Stomach (tissue), 9 donors: ENCODE data around the gene ABLIM2. TPM values are rescaled to one million over a fixed set of nuclear protein-coding genes. Genes with fewer than 3 reads are reported as not detected.
"Not testable (repeated sequence)": the region's sequence is repeated elsewhere in the genome, so short reads cannot be mapped to it uniquely, and the experiment has no call there.

Source experiments
- DNase-seq, 2 donors: peaks; one replicate each; pipeline versions ENCODE4 v3.0.0 to v3.0.0-alpha.2; 2013 to 2019
- H3K27ac ChIP-seq, 5 donors: fragments of 200-600 bp in 4 of 5; sonication (generic) in 4 of 5; one replicate each; pipeline ENCODE4 v1.5.1; 2013 to 2019; ENCODE audit warnings: mild to moderate bottlenecking in 1 of 5, moderate library complexity in 1 of 5
- H3K27me3 ChIP-seq, 3 donors: fragments of 200-600 bp; sonication (generic); one replicate each; pipeline ENCODE4 v1.5.1; 2017 to 2019; ENCODE audit warnings: mixed run types in 1 of 3
- H3K36me3 ChIP-seq, 4 donors: fragments of 200-600 bp; sonication (generic); 1 replicate in 3 of 4; 2 replicates in 1 of 4; pipeline ENCODE4 v1.5.1; 2016 to 2019
- H3K4me1 ChIP-seq, 4 donors: fragments of 200-600 bp; sonication (generic); one replicate each; pipeline ENCODE4 v1.5.1; 2016 to 2019
- H3K4me3 ChIP-seq, 4 donors: fragments of 200-600 bp; sonication (generic) in 3 of 4; one replicate each; pipeline ENCODE4 v1.5.1; 2016 to 2019; ENCODE audit warnings: mild to moderate bottlenecking in 1 of 4
- H3K9me3 ChIP-seq, 4 donors: fragments of 200-600 bp; sonication (generic); one replicate each; pipeline ENCODE4 v1.5.1; 2016 to 2019
- EP300 ChIP-seq: sonication (generic); formaldehyde crosslinking; IDR thresholded peaks from one replicate; pipeline ENCODE4 v1.6.1; 2017; ENCODE audit warnings: antibody characterized with exemption
- POLR2A ChIP-seq, 4 donors: fragments of 450-650 bp; IDR thresholded peaks; one replicate each; pipeline ENCODE4 v1.6.1; 2016; ENCODE audit warnings: antibody characterized with exemption in 4 of 4, control low read depth in 2 of 4, mild to moderate bottlenecking in 1 of 4, moderate library complexity in 1 of 4
- POLR2AphosphoS5 ChIP-seq, 3 donors: sonication (generic); formaldehyde crosslinking; IDR thresholded peaks; one replicate each; pipeline ENCODE4 v1.6.1; 2016; ENCODE audit warnings: antibody characterized with exemption in 3 of 3
- WGBS, 5 donors: extraction: QIAGEN DNeasy Blood & Tissue Kit in 3 of 5; methylation state at CpG; one replicate each; pipeline versions ENCODE4 v1.1.5 to v1.1.7; 2013 to 2018; 5-methylcytosine and 5-hydroxymethylcytosine counted together
- intact Hi-C: fragments of 100-400 bp; cut with DNase I; formaldehyde crosslinking; loops from one replicate; pipeline ENCODE4 v1.15.1; 2023; ENCODE audit warnings: low total_unique reads
- polyA plus RNA-seq, 3 donors: library from polyadenylated mRNA; stranded (reverse); fragments of 200-250 nt; gene quantifications; one replicate each; pipeline ENCODE4 v1.2.3, GENCODE V29; 2013
- total RNA-seq, 5 donors: library from RNA; depleted of rRNA; stranded (reverse); fragments of >200 nt; gene quantifications; one replicate each; pipeline versions ENCODE4 v1.1.0 to v1.2.3, GENCODE V29; 2014 to 2016
- TF ChIP-seq, protein P1 (sequence below), 7 experiments: fragments of 450-650 bp in 4 of 7; fragments of 200-600 bp in 3 of 7; sonication (generic) in 3 of 7; IDR thresholded peaks; one replicate each; pipeline ENCODE4 v1.5.1; 2016 to 2019; ENCODE audit warnings: antibody characterized with exemption in 7 of 7, control low read depth in 2 of 7, mild to moderate bottlenecking in 1 of 7
- donor health status: healthy with polysubstance abuse.
- donor health status: Bipolar disorder and iron deficiency.
- donor health status: healthy.

ABLIM2 gene
- total and polyA plus RNA-seq, 8 donors, result 2.3 to 28.0 (median 5.5) TPM

DNA sequence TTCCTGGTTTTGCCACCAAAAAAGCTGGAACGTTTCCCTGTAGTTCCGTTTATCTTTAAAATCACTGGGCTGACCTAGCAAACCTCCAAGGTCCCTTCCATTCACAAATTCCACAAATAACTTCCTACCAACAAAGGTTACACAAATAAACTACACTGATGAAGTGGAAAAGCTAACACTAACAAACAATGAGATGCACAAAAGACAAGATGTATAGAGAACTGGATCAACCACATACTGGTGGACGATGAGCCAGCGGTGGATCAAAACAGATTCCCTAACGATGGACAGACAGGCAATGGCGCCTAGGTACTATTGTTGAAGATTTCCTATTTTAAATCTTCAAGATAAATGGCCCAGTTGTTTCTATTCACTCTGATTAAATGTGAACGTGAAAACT lies 234.4 kb downstream of the ABLIM2 start:
- Histone ChIP-seq H3K36me3 (no peaks in the 10 kb centered on the region), H3K27me3 (no peaks in the 10 kb centered on the region), H3K9me3 (no peaks in the 10 kb centered on the region), H3K27ac (no peak overlapping the region), H3K4me3 (no peak overlapping the region), H3K4me1 (peaks cover 1 to 30% (median 14%) of the 10 kb centered on the region in 4 donors)
- intact Hi-C loops, result no loop called here
- DNase-seq, result no peak
- 51 to 64% (median 60%) methylated on average over 7 of the region's 7 CpGs for WGBS, 5 donors
- no peak for TF ChIP-seq POLR2A (IDR thresholded peaks at IDR 0.05)
- TF ChIP-seq POLR2AphosphoS5 (IDR thresholded peaks at IDR 0.05), result no peak
- TF ChIP-seq, protein P1, sequence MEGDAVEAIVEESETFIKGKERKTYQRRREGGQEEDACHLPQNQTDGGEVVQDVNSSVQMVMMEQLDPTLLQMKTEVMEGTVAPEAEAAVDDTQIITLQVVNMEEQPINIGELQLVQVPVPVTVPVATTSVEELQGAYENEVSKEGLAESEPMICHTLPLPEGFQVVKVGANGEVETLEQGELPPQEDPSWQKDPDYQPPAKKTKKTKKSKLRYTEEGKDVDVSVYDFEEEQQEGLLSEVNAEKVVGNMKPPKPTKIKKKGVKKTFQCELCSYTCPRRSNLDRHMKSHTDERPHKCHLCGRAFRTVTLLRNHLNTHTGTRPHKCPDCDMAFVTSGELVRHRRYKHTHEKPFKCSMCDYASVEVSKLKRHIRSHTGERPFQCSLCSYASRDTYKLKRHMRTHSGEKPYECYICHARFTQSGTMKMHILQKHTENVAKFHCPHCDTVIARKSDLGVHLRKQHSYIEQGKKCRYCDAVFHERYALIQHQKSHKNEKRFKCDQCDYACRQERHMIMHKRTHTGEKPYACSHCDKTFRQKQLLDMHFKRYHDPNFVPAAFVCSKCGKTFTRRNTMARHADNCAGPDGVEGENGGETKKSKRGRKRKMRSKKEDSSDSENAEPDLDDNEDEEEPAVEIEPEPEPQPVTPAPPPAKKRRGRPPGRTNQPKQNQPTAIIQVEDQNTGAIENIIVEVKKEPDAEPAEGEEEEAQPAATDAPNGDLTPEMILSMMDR (IDR thresholded peaks at IDR 0.05), result no peak
- TF ChIP-seq EP300, result no peak

GRCh38 chr4:7922466-7922865 lies 236.1 kb downstream of the ABLIM2 start:
- H3K4me1 ChIP-seq, result peaks cover 0 to 30% (median 13%) of the 10 kb centered on the region in 4 donors
- TF ChIP-seq POLR2A (IDR thresholded peaks at IDR 0.05), result no peak
- no peak for TF ChIP-seq POLR2AphosphoS5 (IDR thresholded peaks at IDR 0.05)
- TF ChIP-seq, protein P1 (IDR thresholded peaks at IDR 0.05), result no peak
- TF ChIP-seq EP300, result no peak
- no peak overlapping the region for H3K27ac ChIP-seq
- intact Hi-C loops, result no loop called here
- H3K36me3 ChIP-seq, result no peaks in the 10 kb centered on the region
- no peak overlapping the region for H3K4me3 ChIP-seq
- 67 to 97% (median 91%) methylated on average over 7 of the region's 7 CpGs for WGBS, 5 donors
- no peaks in the 10 kb centered on the region for H3K9me3 ChIP-seq
- no peaks in the 10 kb centered on the region for H3K27me3 ChIP-seq
- DNase-seq, result no peak

- TF ChIP-seq, protein P1 (IDR thresholded peaks at IDR 0.05), result no peak
- TF ChIP-seq EP300 (no peak), POLR2A (IDR thresholded peaks at IDR 0.05) (no peak)
- H3K9me3 ChIP-seq, result no peaks in the 10 kb centered on the region
- no peak overlapping the region for H3K4me3 ChIP-seq
- H3K4me1 ChIP-seq, result peaks cover 0 to 27% (median 13%) of the 10 kb centered on the region in 4 donors
- no peak overlapping the region for H3K27ac ChIP-seq
- DNase-seq, result no peak
- H3K36me3 ChIP-seq, result no peaks in the 10 kb centered on the region
- 75 to 91% (median 82%) methylated on average over 12 of the region's 12 CpGs for WGBS, 5 donors
- H3K27me3 ChIP-seq, result no peaks in the 10 kb centered on the region
- intact Hi-C loops, result no loop called here
Measured at GRCh38 chr4:7918981-7919380, 239.6 kb downstream of the ABLIM2 start.

- 82 to 91% (median 85%) methylated on average over 12 to 18 of the region's 18 CpGs for WGBS, 5 donors
- H3K4me3 ChIP-seq, intact Hi-C loops, DNase-seq, H3K36me3 ChIP-seq, H3K9me3 ChIP-seq, H3K27me3 ChIP-seq, H3K27ac ChIP-seq: not testable (repeated sequence)
- H3K4me1 ChIP-seq, result peaks cover 0 to 24% (median 11%) of the 10 kb centered on the region in 4 donors
Measured at GRCh38 chr4:7918187-7918586, 240.4 kb downstream of the ABLIM2 start.

GRCh38 chr4:7917669-7918068 lies 240.9 kb downstream of the ABLIM2 start:
- Histone ChIP-seq H3K27ac (no peak overlapping the region), H3K36me3 (no peaks in the 10 kb centered on the region), H3K4me1 (peaks cover 0 to 28% (median 11%) of the 10 kb centered on the region in 4 donors), H3K4me3 (no peak overlapping the region), H3K27me3 (no peaks in the 10 kb centered on the region), H3K9me3 (no peaks in the 10 kb centered on the region)
- TF ChIP-seq, protein P1 (IDR thresholded peaks at IDR 0.05), result no peak
- no peak for TF ChIP-seq EP300
- TF ChIP-seq POLR2AphosphoS5 (IDR thresholded peaks at IDR 0.05), result no peak
- no peak for TF ChIP-seq POLR2A (IDR thresholded peaks at IDR 0.05)
- WGBS, 5 donors, result 87 to 95% (median 89%) methylated on average over 6 of the region's 6 CpGs
- DNase-seq, result no peak
- intact Hi-C loops, result no loop called here
